HL-60 (cell line): ENCODE measurements around the gene ATP6V1G3.

Source experiments
- DNase-seq, 2 experiments: peaks; one replicate each; pipeline ENCODE4 v3.0.0-alpha.2; 2010 to 2020; ENCODE audit warnings: low read depth in 1 of 2, low spot score in 1 of 2
- H3K27ac ChIP-seq: fragments of 250-450 bp; sonication (Bioruptor Pico); replicated peaks from 2 replicates; pipeline ENCODE4 v1.5.1; 2020; ENCODE audit warnings: mild to moderate bottlenecking, moderate library complexity
- H3K27me3 ChIP-seq: fragments of 250-450 bp; sonication (Bioruptor Pico); 2 replicates; pipeline ENCODE4 v1.5.1; 2021; ENCODE audit warnings: mild to moderate bottlenecking, moderate library complexity; ENCODE audit not compliant: insufficient read depth, poor library complexity, severe bottlenecking
- H3K4me3 ChIP-seq: replicated peaks from 2 replicates; pipeline ENCODE4 v1.5.1; 2011; ENCODE audit warnings: mild to moderate bottlenecking, control low read depth, low read length; ENCODE audit not compliant: insufficient read depth
- GABPA ChIP-seq: IDR thresholded peaks from 2 replicates; pipeline ENCODE4 v1.6.1; 2012; ENCODE audit warnings: low read depth
- POLR2AphosphoS5 ChIP-seq: IDR thresholded peaks from 2 replicates; pipeline ENCODE4 v1.6.1; 2012; ENCODE audit warnings: low read depth
- REST ChIP-seq: IDR thresholded peaks from 2 replicates; pipeline ENCODE4 v1.6.1; 2012; ENCODE audit warnings: low read depth; ENCODE audit not compliant: insufficient replicate concordance
- SPI1 ChIP-seq: IDR thresholded peaks from 2 replicates; pipeline ENCODE4 v1.6.1; 2012; ENCODE audit warnings: low read depth, mild to moderate bottlenecking, borderline replicate concordance
- TF ChIP-seq, protein P1 (sequence below): IDR thresholded peaks from one replicate; pipeline ENCODE4 v1.5.1; 2011; ENCODE audit warnings: low read length, control low read depth, inconsistent platforms; ENCODE audit not compliant: insufficient read depth

ATP6V1G3 gene

GRCh38 chr1:198560161-198560560 lies 19.7 kb upstream of the ATP6V1G3 start:
- DNase-seq = no peak
- TF ChIP-seq, protein P1, sequence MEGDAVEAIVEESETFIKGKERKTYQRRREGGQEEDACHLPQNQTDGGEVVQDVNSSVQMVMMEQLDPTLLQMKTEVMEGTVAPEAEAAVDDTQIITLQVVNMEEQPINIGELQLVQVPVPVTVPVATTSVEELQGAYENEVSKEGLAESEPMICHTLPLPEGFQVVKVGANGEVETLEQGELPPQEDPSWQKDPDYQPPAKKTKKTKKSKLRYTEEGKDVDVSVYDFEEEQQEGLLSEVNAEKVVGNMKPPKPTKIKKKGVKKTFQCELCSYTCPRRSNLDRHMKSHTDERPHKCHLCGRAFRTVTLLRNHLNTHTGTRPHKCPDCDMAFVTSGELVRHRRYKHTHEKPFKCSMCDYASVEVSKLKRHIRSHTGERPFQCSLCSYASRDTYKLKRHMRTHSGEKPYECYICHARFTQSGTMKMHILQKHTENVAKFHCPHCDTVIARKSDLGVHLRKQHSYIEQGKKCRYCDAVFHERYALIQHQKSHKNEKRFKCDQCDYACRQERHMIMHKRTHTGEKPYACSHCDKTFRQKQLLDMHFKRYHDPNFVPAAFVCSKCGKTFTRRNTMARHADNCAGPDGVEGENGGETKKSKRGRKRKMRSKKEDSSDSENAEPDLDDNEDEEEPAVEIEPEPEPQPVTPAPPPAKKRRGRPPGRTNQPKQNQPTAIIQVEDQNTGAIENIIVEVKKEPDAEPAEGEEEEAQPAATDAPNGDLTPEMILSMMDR = no peak
- no peak for TF ChIP-seq GABPA
- TF ChIP-seq SPI1 = no peak
- TF ChIP-seq REST = no peak
- TF ChIP-seq POLR2AphosphoS5 = no peak
- Histone ChIP-seq H3K27ac (no peak overlapping the region), H3K27me3 (no peaks in the 10 kb centered on the region), H3K4me3 (no peak overlapping the region)

GRCh38 chr1:198559362-198559761 lies 18.9 kb upstream of the ATP6V1G3 start:
- H3K27ac ChIP-seq = no peak overlapping the region
- no peaks in the 10 kb centered on the region for H3K27me3 ChIP-seq
- no peak for DNase-seq
- H3K4me3 ChIP-seq = no peak overlapping the region
- TF ChIP-seq REST (no peak), GABPA (no peak), SPI1 (no peak), POLR2AphosphoS5 (no peak)
- TF ChIP-seq, protein P1 = no peak

- DNase-seq = no peak
- TF ChIP-seq POLR2AphosphoS5 (no peak), GABPA (no peak), REST (no peak), SPI1 (no peak)
- TF ChIP-seq, protein P1 = no peak
- H3K27me3 ChIP-seq = no peaks in the 10 kb centered on the region
- H3K27ac ChIP-seq = no peak overlapping the region
- no peak overlapping the region for H3K4me3 ChIP-seq
These were observed 17.9 kb upstream of the ATP6V1G3 start for GRCh38 chr1:198558402-198558801.
